B cell (primary cell): ENCODE results near the gene SLC37A2. TPM values are rescaled to one million over a fixed set of nuclear protein-coding genes. Genes with fewer than 3 reads are reported as not detected.

Source experiments
- ATAC-seq: fragments of 200-7000 bp; cut with Tn5 transposase; one replicate; pipeline ENCODE4 v1.10.0; 2021; ENCODE audit warnings: low read depth, mild to moderate bottlenecking, moderate number of reproducible peaks, moderate library complexity
- CTCF ChIA-PET: fragments of 350-600 bp; sonication (Branson Sonifier 250); formaldehyde crosslinking; loops from one replicate; lab custom pipeline; 2021; ENCODE audit warnings: antibody characterized with exemption, inconsistent platforms; lab: Charles Lee
- POLR2A ChIA-PET: fragments of 350-600 bp; sonication (Branson Sonifier 250); formaldehyde crosslinking; loops from one replicate; lab custom pipeline; 2021; ENCODE audit warnings: antibody characterized with exemption; lab: Charles Lee
- DNase-seq: peaks from one replicate; pipeline ENCODE4 v3.0.0; 2013
- H2AFZ ChIP-seq: 2 replicates; pipeline ENCODE4 v1.6.1; 2012; ENCODE audit warnings: mild to moderate bottlenecking, low read depth, low read length; ENCODE audit not compliant: insufficient read depth, poor library complexity, severe bottlenecking
- H3K27ac ChIP-seq, 2 donors: 1 replicate in 1 of 2; 2 replicates in 1 of 2; pipeline ENCODE4 v1.5.1; 2012 to 2013; ENCODE audit warnings: low read length in 2 of 2, mild to moderate bottlenecking in 2 of 2, moderate library complexity in 1 of 2
- H3K27me3 ChIP-seq, 4 experiments: fragments of 200-600 bp in 1 of 4; sonication (generic) in 1 of 4; replicated peaks in 1 of 4; 1 replicate in 2 of 4; 2 replicates in 2 of 4; pipeline versions ENCODE4 v1.6.1 to v1.7.0; 2013 to 2016; ENCODE audit warnings: low read length in 3 of 4, mild to moderate bottlenecking in 2 of 4, mixed read lengths in 1 of 4, moderate library complexity in 1 of 4; ENCODE audit not compliant: insufficient read depth in 4 of 4, control insufficient read depth in 3 of 4; ENCODE audit errors: control extremely low read depth in 1 of 4
- H3K36me3 ChIP-seq, 2 experiments: replicated peaks in 1 of 2; 1 replicate in 1 of 2; 2 replicates in 1 of 2; pipeline versions ENCODE4 v1.6.1 to v1.7.1; 2013; ENCODE audit warnings: low read length in 1 of 2; ENCODE audit not compliant: insufficient read depth in 2 of 2, control insufficient read depth in 1 of 2; ENCODE audit errors: control extremely low read depth in 1 of 2, extremely low read depth in 1 of 2
- H3K4me1 ChIP-seq, 2 donors: fragments of 200-600 bp in 1 of 2; sonication (generic) in 1 of 2; 1 replicate in 1 of 2; 2 replicates in 1 of 2; pipeline versions ENCODE4 v1.5.1 to v1.6.1; 2013 to 2017; ENCODE audit warnings: low read length in 2 of 2; ENCODE audit not compliant: control insufficient read depth in 2 of 2, insufficient read depth in 2 of 2
- H3K4me2 ChIP-seq: replicated peaks from 2 replicates; pipeline ENCODE3; 2012; ENCODE audit warnings: mild to moderate bottlenecking, low read depth, low read length; ENCODE audit not compliant: poor library complexity, severe bottlenecking
- H3K4me3 ChIP-seq, 5 experiments: fragments of 200-600 bp in 1 of 5; sonication (generic) in 1 of 5; 1 replicate in 3 of 5; 2 replicates in 2 of 5; pipeline versions ENCODE4 v1.5.1 to v1.7.0; 2011 to 2016; ENCODE audit warnings: low read length in 4 of 5, mild to moderate bottlenecking in 4 of 5, low read depth in 2 of 5, control low read depth in 1 of 5, moderate library complexity in 1 of 5; ENCODE audit not compliant: insufficient read depth in 1 of 5; ENCODE audit errors: control extremely low read depth in 1 of 5, extremely low read depth in 1 of 5
- H3K79me2 ChIP-seq: fragments of 200-600 bp; sonication (generic); one replicate; pipeline ENCODE4 v1.6.0; 2016; ENCODE audit warnings: low read length; ENCODE audit not compliant: control insufficient read depth, insufficient read depth
- H3K9ac ChIP-seq: fragments of 200-600 bp; sonication (generic); 2 replicates; pipeline ENCODE4 v1.6.1; 2017; ENCODE audit warnings: mild to moderate bottlenecking, low read length, moderate library complexity
- H3K9me3 ChIP-seq, 3 donors: one replicate each; pipeline versions ENCODE4 v1.6.1 to v1.7.1; 2013; ENCODE audit warnings: low read length in 2 of 3; ENCODE audit not compliant: control insufficient read depth in 2 of 3, insufficient read depth in 1 of 3; ENCODE audit errors: control extremely low read depth in 1 of 3
- H4K20me1 ChIP-seq: 2 replicates; pipeline ENCODE4 v1.6.0; 2012; ENCODE audit warnings: mild to moderate bottlenecking, low read length; ENCODE audit not compliant: insufficient read depth, control insufficient read depth, poor library complexity, severe bottlenecking
- H3K27ac Mint-ChIP-seq: one replicate; pipeline ENCODE4 v1.8.0; 2021; ENCODE audit warnings: mixed read lengths
- H3K27me3 Mint-ChIP-seq: one replicate; pipeline ENCODE4 v1.8.0; 2021; ENCODE audit warnings: mixed read lengths
- H3K4me1 Mint-ChIP-seq: one replicate; pipeline ENCODE4 v1.8.0; 2021; ENCODE audit warnings: mixed read lengths
- H3K4me3 Mint-ChIP-seq: one replicate; pipeline ENCODE4 v1.8.0; 2021; ENCODE audit warnings: mixed read lengths
- H3K9me3 Mint-ChIP-seq: one replicate; pipeline ENCODE4 v1.8.0; 2022; ENCODE audit warnings: mixed read lengths; ENCODE audit not compliant: insufficient read depth
- EZH2 ChIP-seq: IDR thresholded peaks from 2 replicates; pipeline ENCODE4 v1.6.1; 2012; ENCODE audit warnings: borderline replicate concordance, low read depth, mild to moderate bottlenecking, moderate library complexity, low read length; ENCODE audit not compliant: insufficient read depth, poor library complexity, severe bottlenecking
- whole genome bisulfite sequencing: methylation state at CpG from one replicate; pipeline ENCODE4 v1.1.5; 2013; ENCODE audit warnings: missing lambda C conversion rate; ENCODE audit not compliant: insufficient coverage; 5-methylcytosine and 5-hydroxymethylcytosine counted together
- intact Hi-C: fragments of 100-400 bp; cut with micrococcal nuclease; formaldehyde crosslinking; loops from one replicate; pipeline ENCODE4 v1.10.0; 2022
- polyA plus RNA-seq: library from polyadenylated mRNA; depleted of rRNA; stranded (reverse); fragments of >200 nt; gene quantifications from 2 replicates; pipeline ENCODE4 v1.2.3, GENCODE V29; 2012
- total RNA-seq, 2 donors: library from RNA; stranded (reverse); fragments of 120-200 nt in 1 of 2; gene quantifications; 1 replicate in 1 of 2; 2 replicates in 1 of 2; pipeline versions ENCODE4 v1.2.3 to v1.2.4, GENCODE V29; 2013 to 2022
- TF ChIP-seq, protein P1 (sequence below): fragments of 200-600 bp; IDR thresholded peaks from one replicate; pipeline ENCODE4 v1.8.0; 2022; ENCODE audit warnings: antibody characterized with exemption, mild to moderate bottlenecking

The SLC37A2 gene
- total and polyA plus RNA-seq, 2 donors (not counting 1 experiment from before 2014, with no cell fraction given): 7.6 to 27.0 TPM

GRCh38 chr11:125075900-125076317 is 12.8 kb downstream of the SLC37A2 start:
- intact Hi-C loops: loop anchor here (10.0 kb wide), 1 partner anchor 489 kb away; the partner anchor contains the start of gene EI24
- Histone ChIP-seq H3K9me3 (peaks cover 0 to 16% (median 0%) of the 10 kb centered on the region in 3 donors), H3K27ac (no peak overlapping the region), H3K9ac (no peak overlapping the region), H2AFZ (no peak overlapping the region), H4K20me1 (no peaks in the 10 kb centered on the region), H3K4me3 (no peak overlapping the region), H3K27me3 (no peaks in the 10 kb centered on the region), H3K79me2 (no peaks in the 10 kb centered on the region), H3K4me1 (peaks cover 34 to 44% of the 10 kb centered on the region in 2 donors), H3K4me2 (no peak overlapping the region), H3K36me3 (no peaks in the 10 kb centered on the region)
- 89% methylated on average over 9 of the region's 11 CpGs for WGBS
- DNase-seq (no peak), ATAC-seq (no peak)
- Mint-ChIP-seq H3K27me3 (no peaks in the 10 kb centered on the region), H3K9me3 (no peaks in the 10 kb centered on the region), H3K4me3 (no peak overlapping the region), H3K27ac (no peak overlapping the region), H3K4me1 (peaks cover 34% of the 10 kb centered on the region)
- ChIA-PET CTCF (no interaction called here), POLR2A (no interaction called here)
- TF ChIP-seq, protein P1, sequence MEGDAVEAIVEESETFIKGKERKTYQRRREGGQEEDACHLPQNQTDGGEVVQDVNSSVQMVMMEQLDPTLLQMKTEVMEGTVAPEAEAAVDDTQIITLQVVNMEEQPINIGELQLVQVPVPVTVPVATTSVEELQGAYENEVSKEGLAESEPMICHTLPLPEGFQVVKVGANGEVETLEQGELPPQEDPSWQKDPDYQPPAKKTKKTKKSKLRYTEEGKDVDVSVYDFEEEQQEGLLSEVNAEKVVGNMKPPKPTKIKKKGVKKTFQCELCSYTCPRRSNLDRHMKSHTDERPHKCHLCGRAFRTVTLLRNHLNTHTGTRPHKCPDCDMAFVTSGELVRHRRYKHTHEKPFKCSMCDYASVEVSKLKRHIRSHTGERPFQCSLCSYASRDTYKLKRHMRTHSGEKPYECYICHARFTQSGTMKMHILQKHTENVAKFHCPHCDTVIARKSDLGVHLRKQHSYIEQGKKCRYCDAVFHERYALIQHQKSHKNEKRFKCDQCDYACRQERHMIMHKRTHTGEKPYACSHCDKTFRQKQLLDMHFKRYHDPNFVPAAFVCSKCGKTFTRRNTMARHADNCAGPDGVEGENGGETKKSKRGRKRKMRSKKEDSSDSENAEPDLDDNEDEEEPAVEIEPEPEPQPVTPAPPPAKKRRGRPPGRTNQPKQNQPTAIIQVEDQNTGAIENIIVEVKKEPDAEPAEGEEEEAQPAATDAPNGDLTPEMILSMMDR: no peak
- no peak for TF ChIP-seq EZH2

GRCh38 chr11:125076378-125076945 is 13.4 kb downstream of the SLC37A2 start:
- H4K20me1 ChIP-seq: no peaks in the 10 kb centered on the region
- no peak overlapping the region for H3K27ac ChIP-seq
- H3K4me3 ChIP-seq: no peak overlapping the region
- no peak overlapping the region for H3K9ac ChIP-seq
- no peak for ATAC-seq
- H3K4me2 ChIP-seq: no peak overlapping the region
- WGBS: 95% methylated on average over 14 of the region's 14 CpGs
- intact Hi-C loops: loop anchor here (10.0 kb wide), 1 partner anchor 488 kb away; the partner anchor contains the start of gene EI24
- POLR2A ChIA-PET: no interaction called here
- H3K27me3 ChIP-seq: no peaks in the 10 kb centered on the region
- peaks cover 29% of the 10 kb centered on the region for H3K4me1 Mint-ChIP-seq
- CTCF ChIA-PET: no interaction called here
- H3K27ac Mint-ChIP-seq: no peak overlapping the region
- no peaks in the 10 kb centered on the region for H3K79me2 ChIP-seq
- TF ChIP-seq EZH2: no peak
- TF ChIP-seq, protein P1: no peak
- peaks cover 0 to 16% (median 0%) of the 10 kb centered on the region in 3 donors for H3K9me3 ChIP-seq
- DNase-seq: no peak
- peaks cover 0 to 2% of the 10 kb centered on the region in 2 experiments for H3K36me3 ChIP-seq
- no peak overlapping the region for H3K4me3 Mint-ChIP-seq
- no peaks in the 10 kb centered on the region for H3K27me3 Mint-ChIP-seq
- no peaks in the 10 kb centered on the region for H3K9me3 Mint-ChIP-seq
- no peak overlapping the region for H2AFZ ChIP-seq
- peaks cover 28 to 38% of the 10 kb centered on the region in 2 donors for H3K4me1 ChIP-seq
